GM21381 (cell line): Measurements from ENCODE around the gene SIAH1.
"Not testable (repeated sequence)": the region's sequence is repeated elsewhere in the genome, so short reads cannot be mapped to it uniquely, and the experiment has no call there.

ENCODE experiments used
- ATAC-seq: cut with Tn5 transposase; IDR thresholded peaks from one replicate; pipeline ENCODE4 v1.9.1; 2021; ENCODE audit warnings: mild to moderate bottlenecking, moderate library complexity; ENCODE audit not compliant: unreplicated experiment

SIAH1 gene

DNA sequence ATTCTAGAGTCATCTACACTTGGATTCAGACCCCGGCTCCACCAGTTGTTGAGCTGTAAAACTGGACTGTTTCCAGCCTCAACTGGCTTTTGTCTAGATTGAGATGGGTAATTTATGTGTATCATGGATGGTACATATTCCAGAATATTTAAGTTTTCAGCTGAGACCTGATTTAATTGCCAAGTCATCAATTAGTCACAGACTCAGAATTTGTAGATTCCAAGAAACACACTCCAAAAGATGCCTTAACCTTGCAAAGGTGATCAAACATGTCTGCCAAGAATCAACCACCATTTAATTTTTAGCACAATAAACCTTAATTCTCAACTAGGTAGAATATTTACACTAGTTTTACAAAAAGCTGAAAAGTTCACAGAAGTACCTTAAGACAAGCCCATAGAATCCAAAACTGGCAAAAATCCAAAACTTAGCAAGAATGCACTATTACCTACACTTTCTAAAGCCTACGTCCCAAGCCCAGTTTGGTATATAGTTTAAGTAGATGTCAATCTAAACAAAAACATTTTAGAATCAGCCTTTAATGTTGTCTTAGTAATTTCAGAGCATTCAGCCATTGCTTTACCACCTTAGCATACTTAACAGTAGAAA lies 17.7 kb downstream of the SIAH1 start:
- ATAC-seq: no peak

DNA sequence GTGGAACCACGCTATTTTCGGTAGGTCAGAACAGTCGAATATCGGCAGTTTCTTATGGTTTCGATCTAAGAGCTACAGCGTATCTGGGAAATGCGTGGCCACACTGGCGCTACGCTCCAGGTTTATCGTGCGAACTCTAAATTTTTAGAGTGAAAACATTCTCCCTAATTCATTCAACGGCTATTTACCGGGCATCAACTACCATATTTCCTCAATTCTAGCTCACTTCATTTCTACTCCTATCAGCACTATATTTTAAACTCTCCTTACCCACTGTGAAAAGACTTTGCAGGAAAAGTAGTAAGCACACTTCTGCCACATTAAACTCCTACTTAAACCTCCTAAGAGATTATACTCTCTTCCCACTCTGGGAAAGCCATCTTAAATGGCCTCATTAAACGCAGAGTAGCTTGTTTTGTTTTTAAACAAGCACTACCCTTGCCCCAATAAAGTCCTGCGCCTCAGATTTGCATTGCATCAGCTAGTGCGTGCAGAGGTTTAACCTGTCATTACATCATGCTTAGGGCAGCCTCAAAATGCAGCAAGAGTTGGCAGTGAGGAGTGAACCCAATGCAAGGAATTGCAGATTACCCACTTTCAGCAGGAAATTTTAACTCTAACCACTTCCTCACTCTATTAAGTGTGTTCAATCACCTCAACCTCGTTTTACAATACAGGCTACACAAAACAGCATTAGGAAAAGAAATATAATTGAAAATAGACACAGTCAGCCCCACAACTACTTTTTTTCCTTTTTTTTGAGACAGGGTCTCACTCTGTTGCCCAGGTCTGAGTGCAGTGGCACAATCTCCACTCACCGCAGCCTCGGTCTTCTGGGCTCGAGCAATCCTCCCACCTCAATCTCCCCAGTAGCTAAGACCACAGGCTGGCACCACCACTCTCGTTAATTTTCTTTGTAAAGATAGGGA lies 18.8 kb downstream of the SIAH1 start:
- peak; percentile 61 for ATAC-seq

DNA sequence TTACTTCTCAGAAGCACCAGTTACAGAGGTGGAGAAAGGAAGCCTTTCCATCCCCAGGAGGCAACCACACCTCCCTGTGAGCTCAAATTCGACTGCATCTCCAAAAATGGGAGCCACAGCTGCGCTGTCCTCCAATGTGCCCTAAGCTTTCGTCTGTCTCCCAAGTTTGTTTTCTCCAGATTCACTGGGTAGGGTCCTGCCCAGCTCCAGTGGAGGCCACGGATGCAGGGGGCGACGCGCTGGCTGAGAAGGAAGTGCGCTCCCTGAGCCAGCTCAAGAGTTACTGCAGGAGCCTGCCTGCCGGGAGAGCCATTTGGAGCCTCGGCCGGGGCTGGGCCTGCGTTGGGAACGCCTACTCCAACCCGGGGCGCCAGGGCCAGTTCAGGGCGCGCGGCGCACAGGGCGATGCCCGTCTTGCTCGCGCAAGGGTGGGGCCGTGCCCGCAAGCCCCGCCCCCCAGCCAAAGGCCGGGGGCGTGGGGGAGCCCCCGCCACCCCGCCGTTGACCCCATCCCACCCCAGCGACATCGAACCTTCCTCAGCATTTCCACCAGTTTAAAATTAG lies 19.5 kb downstream of the SIAH1 start:
- ATAC-seq: peak; percentile 92

DNA sequence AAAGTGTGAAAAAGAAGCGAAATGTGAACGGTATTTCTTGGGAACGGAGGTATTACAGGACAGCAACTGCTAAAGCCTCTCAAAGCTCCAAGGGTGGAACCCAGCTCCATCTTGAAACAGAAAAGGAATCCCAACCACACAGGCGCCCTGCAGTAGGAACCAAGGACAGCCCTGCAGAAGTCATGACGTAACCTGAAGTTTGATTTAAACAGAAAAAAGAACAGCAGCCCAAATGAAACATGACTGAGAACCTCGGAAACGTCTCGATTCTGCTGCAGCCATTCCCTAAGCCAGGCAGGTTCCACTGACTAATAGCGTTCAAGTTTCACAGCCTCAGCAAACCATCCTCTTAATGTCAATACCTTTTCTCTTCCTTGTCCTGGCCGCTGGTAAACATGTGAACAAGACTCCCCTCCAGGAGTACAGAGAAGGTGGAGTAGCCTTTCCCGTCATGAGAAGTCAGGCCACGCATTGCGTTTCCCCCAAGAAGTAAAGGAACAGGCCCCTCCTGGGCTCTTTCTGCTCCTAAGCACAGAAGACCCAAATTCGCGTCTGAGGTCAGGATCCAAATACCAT lies 20.1 kb downstream of the SIAH1 start:
- no peak for ATAC-seq

DNA sequence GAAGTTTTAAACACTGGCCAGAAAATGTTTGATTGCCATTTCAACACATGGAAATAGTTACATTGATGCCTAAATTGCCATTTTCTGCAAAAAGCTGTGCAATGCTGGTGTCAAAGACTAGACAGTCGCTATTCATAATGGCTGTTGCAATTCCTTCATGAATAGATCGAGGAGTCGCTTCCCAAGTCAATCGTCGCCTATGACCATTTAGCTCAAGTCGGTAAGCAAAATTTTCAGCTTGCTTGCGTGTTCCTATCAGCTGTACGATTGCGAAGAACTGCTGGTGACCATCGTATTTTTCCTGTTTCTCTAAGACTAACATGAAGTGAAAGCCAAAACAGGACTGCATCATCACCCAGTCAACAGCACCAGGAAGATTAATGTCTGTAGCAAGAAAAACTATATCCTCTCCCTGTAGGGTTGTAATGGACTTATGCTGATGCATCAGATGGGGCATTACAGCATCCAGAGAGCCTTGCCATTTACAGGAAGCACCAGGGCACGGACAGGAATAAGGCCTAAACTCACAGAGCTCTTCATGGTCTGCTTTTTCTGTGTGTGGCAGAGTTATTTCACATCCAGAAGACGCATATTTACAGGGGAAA lies 23.6 kb downstream of the SIAH1 start:
- ATAC-seq: no peak

DNA sequence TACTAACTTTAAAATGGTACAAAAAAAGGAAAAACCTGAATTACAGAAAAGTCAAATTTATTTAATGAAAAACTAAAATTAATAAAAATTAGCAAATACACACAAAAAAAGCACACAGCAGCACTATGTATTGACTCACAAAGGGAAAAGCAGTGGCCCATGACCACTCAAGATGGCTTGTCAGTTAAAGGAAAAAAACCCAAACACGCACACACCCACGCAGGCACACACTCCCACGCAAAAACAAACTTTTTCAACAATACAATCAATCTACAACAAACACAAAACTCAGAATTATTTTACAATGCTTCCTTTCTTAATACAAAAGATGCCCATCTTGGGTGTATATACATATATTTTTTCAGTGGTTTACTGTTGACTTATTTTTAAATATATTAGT lies 24.2 kb downstream of the SIAH1 start:
- ATAC-seq: no peak

DNA sequence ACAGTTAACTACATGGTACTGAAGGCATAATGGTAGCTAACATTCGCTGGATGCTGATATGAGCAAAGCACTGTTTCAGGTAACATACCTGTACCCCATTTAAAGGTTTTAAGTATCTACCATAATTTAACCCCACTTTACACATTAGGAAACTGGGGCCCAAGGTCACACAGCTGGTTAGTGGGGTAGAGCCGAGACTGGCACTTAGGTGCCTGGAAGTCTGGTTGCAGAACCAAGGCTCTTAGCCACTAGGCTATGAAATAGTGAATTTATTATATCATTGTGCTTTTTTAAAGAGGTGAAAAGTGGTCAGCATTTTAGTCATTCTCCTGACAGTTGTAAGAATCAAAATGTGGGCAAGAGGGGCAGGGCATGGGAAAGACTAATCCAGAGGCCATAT lies 25.2 kb downstream of the SIAH1 start:
- no peak for ATAC-seq

DNA sequence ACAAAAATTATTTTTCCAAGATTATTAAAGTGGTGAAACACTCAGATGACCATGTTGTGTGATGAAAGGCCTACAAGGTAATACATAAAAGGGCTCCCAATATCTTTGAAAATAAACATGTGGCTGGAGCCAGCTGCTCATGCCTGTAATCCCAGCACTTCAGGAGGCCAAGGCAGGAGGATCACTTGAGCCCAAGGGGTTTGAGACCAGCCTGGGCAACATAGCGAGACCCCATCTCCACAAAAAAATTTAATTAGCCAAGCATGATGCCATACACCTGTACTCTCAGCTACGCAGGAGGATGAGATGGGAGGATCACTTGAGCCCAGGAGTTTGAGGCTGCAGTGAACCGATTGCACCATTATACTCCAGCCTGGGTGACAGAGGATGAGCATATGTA lies 26.8 kb downstream of the SIAH1 start:
- no peak for ATAC-seq

DNA sequence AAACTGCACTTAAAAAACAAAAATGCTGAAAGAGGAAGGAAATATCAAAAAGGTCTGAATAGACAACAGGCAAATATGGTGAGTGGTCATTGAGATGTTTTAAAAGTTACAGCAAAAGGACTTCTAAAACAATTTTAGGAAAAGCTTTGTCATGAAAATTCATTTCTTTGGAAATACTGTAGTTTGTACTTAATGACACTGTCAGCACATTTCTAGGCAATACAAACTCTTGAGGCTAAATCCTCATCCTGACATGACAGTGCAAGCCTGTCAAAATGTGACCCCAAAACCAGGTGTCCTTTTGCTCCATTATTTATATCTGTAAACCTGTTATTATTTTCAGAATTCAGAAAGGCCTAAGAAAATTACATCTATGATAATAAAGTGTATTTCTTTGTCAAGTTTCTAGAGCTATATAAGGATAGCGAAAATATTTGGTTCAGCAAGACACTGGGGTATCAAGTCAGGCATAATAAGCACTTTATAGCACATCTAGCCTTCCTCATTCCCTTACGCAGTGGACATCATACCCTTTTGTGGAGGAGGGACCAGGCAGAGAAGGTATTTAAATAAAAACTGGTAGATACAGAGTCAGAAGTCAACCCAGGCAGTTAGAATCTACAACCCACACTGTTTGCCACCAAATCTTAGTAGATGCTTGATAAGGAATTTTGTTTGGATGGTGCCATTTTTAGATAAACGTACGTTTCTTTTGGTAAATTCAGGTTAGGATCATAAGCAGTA lies 28.4 kb downstream of the SIAH1 start:
- no peak for ATAC-seq

DNA sequence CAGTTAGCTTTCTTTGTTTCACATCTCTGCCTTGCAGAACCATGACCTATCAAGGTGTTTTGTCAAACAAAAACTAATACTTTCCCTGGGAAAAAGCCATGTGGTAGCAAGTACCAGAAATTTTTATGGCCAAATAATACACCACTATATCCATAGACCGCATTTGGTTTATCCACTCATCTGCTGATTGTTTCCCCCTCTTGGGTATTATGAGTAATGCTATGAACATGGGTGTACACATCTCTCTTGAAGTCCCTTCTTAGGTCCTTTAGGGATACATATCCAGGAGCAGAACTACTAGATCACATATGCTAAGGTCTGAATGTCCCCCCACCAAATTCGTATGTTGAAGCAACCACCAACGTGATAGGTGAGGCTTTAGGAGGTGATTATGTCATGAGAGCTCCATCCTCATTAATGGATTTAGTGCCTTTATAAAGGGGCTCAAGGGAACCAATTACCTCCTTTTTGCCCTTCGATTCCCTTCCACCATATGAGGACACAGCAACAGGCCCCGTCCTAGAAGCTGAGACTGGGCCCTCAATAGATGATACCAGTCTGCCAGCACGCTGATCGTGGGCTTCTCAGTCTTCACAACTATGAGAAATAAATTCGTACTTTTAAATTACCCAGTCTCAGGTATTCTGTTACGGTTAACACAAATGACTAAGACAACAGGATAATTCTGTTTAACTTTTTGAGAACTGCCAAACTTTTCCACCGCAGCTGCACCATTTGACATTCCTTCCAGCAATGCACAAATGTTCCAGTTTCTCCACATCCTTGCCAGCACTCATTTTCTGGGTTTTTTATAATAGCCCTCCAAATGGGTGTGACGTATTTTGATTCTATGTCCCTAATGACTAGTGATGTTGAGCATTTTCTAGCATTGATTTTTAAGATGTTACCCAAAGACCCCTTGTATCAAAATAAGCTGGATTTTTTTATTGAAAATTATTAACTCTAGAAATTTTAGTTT lies 30.0 kb downstream of the SIAH1 start:
- no peak for ATAC-seq

DNA sequence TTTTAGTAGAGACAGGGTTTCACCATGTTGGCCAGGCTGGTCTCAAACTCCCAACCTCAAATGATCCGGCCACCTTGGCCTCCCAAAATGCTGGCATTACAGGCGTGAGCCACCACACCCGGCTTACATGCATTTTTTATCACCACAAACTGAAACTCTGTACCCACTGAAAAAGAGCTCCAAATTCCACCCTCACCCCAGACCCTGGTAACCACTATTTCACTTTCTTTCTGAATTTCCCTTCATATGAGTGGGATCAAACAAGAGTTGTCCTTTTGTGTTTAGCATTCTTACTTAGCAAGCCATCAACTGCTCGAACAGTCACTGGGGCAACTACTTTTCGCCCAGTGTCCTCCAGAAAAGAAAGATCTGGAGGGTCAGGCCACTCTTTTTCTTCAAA lies 30.8 kb downstream of the SIAH1 start:
- ATAC-seq: not testable (repeated sequence)

DNA sequence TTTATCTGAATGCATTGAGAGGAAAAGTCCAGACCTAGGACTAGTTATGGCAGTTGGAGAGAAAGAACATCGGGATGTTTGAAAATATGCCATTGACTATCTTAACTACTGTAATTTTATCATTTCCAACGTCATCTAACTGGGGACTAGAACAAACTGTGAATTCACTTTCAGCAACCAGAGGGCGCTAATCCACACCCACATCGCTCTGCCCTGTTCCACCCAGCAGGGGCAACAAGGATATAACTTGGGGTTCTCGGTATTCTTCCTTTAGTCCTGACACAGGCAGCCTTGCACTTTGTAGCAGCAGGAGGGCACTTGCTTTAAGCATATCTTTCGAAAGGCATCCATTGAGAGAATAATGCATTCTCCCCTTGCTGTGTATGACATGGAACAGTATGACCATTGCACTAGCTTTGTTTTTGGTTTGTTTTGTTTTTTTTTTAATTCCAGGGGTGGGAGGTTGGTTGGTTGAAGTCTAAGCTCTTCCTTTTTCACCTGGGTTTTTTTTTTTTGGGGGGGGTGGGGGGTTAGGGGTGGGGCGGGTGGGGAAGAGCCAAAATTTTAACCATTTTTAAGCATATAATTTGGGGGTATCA lies 31.5 kb downstream of the SIAH1 start:
- peak; percentile 79 for ATAC-seq

DNA sequence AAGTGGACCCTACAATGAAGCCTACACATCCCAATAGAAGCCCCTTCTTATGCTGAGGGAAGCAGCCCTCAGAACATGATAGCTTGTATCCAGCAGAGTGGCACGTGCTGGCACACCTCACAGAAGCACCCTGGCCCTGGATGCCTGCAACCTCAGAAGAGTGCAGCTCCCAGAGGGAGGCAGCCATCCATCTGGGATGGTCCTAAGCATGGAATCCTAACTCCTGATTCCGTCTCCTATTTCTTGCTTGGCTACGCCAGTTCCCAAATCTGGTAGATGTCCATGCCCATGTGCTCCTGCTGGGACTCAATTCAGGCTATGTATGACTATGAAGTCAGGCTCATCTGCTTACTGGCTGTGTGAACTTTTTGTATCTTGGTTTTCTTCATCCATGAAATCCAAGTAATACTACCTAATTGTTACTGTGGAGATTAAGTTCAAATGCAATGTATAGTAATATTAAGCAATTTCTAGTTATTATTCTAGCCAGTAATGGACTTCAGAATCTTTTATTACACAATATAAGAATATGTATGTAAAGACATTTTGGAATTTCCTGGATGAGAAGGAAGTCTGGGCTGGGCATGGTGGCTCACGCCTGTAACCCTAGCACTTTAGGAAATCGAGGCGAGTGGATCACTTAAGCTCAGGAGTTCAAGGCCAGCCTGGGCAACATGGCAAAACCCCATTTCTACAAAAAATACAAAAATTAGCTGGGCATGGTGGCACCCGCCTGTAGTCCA lies 32.4 kb downstream of the SIAH1 start:
- ATAC-seq: no peak

DNA sequence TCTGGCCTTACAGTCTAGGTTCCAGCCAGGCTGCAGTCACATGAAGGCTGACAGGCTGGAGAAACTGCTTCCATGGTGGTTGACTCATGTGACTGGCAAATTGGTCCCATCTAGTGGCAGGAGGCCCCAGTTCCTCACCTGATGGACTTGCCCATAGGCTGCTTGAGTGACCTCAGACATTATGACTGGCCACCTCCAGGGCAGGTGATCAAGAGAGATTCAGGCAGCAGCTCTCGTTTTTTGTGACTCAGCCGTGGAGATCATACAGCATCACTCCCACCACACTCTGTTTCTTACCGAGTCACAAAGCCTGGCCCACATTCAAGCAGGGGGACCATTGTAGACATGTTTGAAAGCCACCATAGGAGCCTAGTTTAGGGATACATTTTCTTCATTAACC lies 34.5 kb downstream of the SIAH1 start:
- no peak for ATAC-seq

DNA sequence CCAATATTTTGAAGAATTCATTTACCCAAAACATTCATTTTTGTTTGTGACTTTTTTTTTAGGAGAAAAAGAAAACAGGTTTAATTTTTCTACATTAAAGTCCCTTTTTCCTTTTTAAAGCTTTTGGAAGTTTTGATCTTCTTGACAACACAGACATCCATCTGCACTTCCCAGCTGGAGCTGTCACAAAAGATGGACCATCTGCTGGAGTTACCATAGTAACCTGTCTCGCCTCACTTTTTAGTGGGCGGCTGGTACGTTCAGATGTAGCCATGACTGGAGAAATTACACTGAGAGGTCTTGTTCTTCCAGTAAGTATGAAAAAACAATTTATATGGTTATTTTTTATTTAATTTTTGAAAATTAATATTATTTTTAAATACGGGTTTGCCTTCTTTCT lies 37.2 kb downstream of the SIAH1 start:
- no peak for ATAC-seq

DNA sequence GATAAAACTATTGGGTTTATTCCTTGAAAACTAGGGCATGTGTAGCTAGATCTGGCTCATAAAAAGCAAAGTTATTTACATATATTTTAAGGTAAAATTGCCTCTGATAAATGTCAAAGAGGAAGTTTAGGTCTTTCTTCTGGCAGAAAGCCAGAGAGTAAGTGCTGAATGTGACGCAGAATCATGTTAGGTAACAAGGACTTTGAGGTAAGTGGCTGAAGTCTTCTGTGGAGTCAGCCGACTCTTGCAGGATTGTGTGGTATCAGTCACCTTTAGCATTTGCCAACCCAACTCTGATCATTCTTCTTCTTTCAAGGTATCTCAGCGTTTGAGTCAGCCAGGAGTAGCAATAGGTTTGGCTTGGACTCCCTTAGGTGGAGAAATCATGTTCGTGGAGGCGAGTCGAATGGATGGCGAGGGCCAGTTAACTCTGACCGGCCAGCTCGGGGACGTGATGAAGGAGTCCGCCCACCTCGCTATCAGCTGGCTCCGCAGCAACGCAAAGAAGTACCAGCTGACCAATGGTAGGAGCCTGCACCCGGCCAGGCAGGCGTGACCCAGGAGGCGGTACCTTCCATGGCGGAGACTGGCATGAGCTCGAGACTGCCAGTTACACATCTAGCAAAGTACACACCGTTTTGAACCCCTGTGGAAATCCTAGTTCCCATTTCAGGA lies 37.9 kb downstream of the SIAH1 start:
- ATAC-seq: no peak

DNA sequence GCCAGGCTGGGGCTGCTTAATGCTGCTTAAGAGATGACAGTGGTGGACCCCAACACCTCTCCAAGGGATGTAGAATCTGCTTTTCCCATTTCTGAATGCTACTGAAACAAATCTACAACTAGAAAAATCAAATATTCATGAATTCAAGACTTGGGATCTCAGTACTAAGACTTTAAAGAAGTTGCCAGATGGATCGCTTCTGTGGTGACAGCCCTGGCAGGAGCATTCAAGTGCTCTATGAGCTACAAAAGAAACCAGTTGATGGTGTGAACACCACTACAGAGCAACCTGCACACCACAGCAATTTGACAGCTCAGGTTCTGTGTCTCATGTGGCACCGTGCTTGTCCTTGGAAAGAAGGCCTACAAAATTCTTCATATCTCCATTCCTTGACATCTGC lies 42.6 kb downstream of the SIAH1 start:
- no peak for ATAC-seq

DNA sequence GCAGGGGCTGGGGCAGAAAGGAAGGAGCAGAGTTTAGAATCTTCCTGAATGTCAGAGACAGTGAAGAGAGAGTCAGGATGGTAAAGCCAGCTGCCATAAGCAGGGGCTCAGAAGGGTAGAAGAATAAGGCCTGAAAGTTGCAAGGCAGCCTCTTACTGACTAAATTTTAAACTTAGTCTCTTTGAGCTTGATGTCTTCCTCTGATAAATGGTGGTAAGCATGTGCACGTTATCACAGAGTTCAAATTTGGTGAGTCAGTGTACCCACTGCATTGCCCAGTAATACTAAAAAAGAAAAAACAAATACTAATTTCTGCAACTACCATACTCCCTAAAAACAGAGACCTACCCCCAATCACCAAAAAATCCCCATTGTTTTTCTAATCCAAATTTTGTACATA lies 45.2 kb downstream of the SIAH1 start:
- ATAC-seq: no peak
